Measurements from ENCODE around the gene C6orf136. TPM values are rescaled to one million over a fixed set of nuclear protein-coding genes. Genes with fewer than 3 reads are reported as not detected.

Gene C6orf136
- total and polyA plus RNA-seq, 9 of the 15 experiments (the other 6 are each of a cell fraction or from before 2014, with no cell fraction given), result 14.1 to 63.1 (median 18.4) TPM

- no peak for TF ChIP-seq MGA (IDR thresholded peaks at IDR 0.05)
- TF ChIP-seq TCF7 (IDR thresholded peaks at IDR 0.05; ENCODE audit: borderline replicate concordance), result no peak
- TF ChIP-seq, protein P1, sequence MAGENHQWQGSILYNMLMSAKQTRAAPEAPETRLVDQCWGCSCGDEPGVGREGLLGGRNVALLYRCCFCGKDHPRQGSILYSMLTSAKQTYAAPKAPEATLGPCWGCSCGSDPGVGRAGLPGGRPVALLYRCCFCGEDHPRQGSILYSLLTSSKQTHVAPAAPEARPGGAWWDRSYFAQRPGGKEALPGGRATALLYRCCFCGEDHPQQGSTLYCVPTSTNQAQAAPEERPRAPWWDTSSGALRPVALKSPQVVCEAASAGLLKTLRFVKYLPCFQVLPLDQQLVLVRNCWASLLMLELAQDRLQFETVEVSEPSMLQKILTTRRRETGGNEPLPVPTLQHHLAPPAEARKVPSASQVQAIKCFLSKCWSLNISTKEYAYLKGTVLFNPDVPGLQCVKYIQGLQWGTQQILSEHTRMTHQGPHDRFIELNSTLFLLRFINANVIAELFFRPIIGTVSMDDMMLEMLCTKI (IDR thresholded peaks at IDR 0.05; ENCODE audit: partially characterized antibody), result no peak
- no peak for TF ChIP-seq E2F1 (CRISPR knock-in tag; IDR thresholded peaks at IDR 0.05)
- TF ChIP-seq, protein P2, sequence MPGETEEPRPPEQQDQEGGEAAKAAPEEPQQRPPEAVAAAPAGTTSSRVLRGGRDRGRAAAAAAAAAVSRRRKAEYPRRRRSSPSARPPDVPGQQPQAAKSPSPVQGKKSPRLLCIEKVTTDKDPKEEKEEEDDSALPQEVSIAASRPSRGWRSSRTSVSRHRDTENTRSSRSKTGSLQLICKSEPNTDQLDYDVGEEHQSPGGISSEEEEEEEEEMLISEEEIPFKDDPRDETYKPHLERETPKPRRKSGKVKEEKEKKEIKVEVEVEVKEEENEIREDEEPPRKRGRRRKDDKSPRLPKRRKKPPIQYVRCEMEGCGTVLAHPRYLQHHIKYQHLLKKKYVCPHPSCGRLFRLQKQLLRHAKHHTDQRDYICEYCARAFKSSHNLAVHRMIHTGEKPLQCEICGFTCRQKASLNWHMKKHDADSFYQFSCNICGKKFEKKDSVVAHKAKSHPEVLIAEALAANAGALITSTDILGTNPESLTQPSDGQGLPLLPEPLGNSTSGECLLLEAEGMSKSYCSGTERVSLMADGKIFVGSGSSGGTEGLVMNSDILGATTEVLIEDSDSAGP (CRISPR knock-in tag; IDR thresholded peaks at IDR 0.05), result no peak
- no peak for TF ChIP-seq ZKSCAN3 (CRISPR knock-in tag; IDR thresholded peaks at IDR 0.05)
- no peak for TF ChIP-seq ZNF347 (CRISPR knock-in tag; IDR thresholded peaks at IDR 0.05; ENCODE audit: low read depth)
- TF ChIP-seq NCOR1 (IDR thresholded peaks at IDR 0.05), result no peak
- no peak for TF ChIP-seq CREM (IDR thresholded peaks at IDR 0.05; ENCODE audit: low read depth)
- no peak for TF ChIP-seq SMARCB1 (IDR thresholded peaks at IDR 0.05; ENCODE audit: insufficient read length, low read depth)
Observed at GRCh38 chr6:30686009-30686907, 39.3 kb downstream of the C6orf136 start, which contains the start of gene PPP1R18 (continued).

All from K562 (cell line).